ENCODE data around the gene DDX25.
A peak's percentile ranks its signal among the peaks of the same experiment; 100 is the strongest.

The DDX25 gene

GRCh38 chr11:125939081-125939521 lies 34.8 kb downstream of the DDX25 start:
- DNase-seq: no peak

GRCh38 chr11:125940145-125940544 lies 35.8 kb downstream of the DDX25 start:
- no peak for DNase-seq

- no peak for DNase-seq
Measured at GRCh38 chr11:125941267-125941618, 36.9 kb downstream of the DDX25 start.

- DNase-seq: peak; percentile 48
Measured at GRCh38 chr11:125941619-125942611, 37.6 kb downstream of the DDX25 start.

GRCh38 chr11:125942771-125943428 lies 38.6 kb downstream of the DDX25 start:
- DNase-seq: no peak

GRCh38 chr11:125943661-125944349 lies 39.5 kb downstream of the DDX25 start:
- no peak for DNase-seq

- DNase-seq: no peak
Measured at GRCh38 chr11:125944350-125945010, 40.2 kb downstream of the DDX25 start.

GRCh38 chr11:125945011-125945796 lies 40.9 kb downstream of the DDX25 start:
- DNase-seq: no peak

- no peak for DNase-seq
Measured at GRCh38 chr11:125945797-125946520, 41.7 kb downstream of the DDX25 start, which contains the start of gene VSIG10L2. TSS of gene VSIG10L2 (plus strand) at chr11:125946044. CDS start at chr11:125946056, 12 bp downstream.

GRCh38 chr11:125946712-125947418 lies 42.6 kb downstream of the DDX25 start:
- DNase-seq: no peak

GRCh38 chr11:125947419-125948277 lies 43.3 kb downstream of the DDX25 start:
- no peak for DNase-seq

GRCh38 chr11:125948278-125949051 lies 44.2 kb downstream of the DDX25 start:
- no peak for DNase-seq

GRCh38 chr11:125949271-125950177 lies 45.2 kb downstream of the DDX25 start:
- DNase-seq: no peak

GRCh38 chr11:125950178-125950490 lies 45.8 kb downstream of the DDX25 start:
- DNase-seq: no peak

GRCh38 chr11:125950696-125951651 lies 46.7 kb downstream of the DDX25 start:
- no peak for DNase-seq

GRCh38 chr11:125951731-125952130 lies 47.4 kb downstream of the DDX25 start:
- DNase-seq: no peak

- DNase-seq: no peak
Measured at GRCh38 chr11:125952559-125952958, 48.3 kb downstream of the DDX25 start.

Measured in activated CD4-positive, CD25-positive, alpha-beta regulatory T cell treated with anti-CD3 and anti-CD28 coated beads, Interleukin-2, amount 50 U/mL, for 72 hours (primary cell).